ENCODE measurements around the gene KRTAP5-2. TPM values are rescaled to one million over a fixed set of nuclear protein-coding genes. Genes with fewer than 3 reads are reported as not detected.

Gene KRTAP5-2
- total and polyA plus RNA-seq, 2 of the 8 experiments (the other 6 are each of a cell fraction or from before 2014, with no cell fraction given) = not detected

DNA sequence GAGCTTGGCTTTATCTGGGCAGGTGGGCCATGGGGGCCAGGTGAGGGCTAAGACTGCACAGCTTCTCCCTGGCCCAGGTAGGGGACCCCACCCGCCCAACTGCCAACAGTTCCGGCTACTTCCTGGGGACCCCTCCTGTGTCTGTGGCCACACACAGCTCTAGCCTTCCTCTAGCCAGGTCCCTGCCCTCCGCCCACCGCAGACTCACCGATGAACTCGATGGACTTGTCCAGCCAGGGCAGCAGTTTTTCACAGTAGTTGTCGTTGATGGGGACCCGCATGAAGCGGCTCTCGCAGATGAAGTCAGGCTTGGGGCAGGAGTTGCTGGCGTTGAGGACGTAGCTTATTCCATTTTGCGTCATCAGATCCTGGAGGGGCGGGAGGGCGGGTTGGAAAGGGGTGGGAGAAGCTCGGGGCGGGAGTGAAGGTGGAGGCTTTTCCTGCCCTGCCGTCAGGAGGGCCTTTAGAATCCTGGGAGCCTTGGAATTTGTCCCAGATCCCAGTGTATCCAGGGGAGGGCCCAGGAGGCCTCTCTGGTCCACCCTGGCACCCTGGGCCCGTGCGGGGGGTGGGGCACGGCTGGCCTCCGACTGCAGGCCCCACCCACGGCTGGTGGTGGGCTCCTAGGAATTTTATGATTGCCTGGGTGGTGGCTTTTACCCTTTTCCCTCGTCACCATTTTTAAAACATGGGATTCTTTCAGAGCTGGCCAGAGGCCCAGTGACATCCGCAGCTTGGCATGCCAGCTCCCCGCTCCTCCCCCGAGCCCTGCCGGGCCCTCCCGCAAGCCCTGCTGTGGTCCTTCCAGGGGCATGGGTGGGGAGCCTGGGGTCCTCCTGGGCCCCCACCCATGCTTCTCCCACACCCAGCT is 40.0 kb downstream of the KRTAP5-2 start (continued):
- TF ChIP-seq, protein P1, sequence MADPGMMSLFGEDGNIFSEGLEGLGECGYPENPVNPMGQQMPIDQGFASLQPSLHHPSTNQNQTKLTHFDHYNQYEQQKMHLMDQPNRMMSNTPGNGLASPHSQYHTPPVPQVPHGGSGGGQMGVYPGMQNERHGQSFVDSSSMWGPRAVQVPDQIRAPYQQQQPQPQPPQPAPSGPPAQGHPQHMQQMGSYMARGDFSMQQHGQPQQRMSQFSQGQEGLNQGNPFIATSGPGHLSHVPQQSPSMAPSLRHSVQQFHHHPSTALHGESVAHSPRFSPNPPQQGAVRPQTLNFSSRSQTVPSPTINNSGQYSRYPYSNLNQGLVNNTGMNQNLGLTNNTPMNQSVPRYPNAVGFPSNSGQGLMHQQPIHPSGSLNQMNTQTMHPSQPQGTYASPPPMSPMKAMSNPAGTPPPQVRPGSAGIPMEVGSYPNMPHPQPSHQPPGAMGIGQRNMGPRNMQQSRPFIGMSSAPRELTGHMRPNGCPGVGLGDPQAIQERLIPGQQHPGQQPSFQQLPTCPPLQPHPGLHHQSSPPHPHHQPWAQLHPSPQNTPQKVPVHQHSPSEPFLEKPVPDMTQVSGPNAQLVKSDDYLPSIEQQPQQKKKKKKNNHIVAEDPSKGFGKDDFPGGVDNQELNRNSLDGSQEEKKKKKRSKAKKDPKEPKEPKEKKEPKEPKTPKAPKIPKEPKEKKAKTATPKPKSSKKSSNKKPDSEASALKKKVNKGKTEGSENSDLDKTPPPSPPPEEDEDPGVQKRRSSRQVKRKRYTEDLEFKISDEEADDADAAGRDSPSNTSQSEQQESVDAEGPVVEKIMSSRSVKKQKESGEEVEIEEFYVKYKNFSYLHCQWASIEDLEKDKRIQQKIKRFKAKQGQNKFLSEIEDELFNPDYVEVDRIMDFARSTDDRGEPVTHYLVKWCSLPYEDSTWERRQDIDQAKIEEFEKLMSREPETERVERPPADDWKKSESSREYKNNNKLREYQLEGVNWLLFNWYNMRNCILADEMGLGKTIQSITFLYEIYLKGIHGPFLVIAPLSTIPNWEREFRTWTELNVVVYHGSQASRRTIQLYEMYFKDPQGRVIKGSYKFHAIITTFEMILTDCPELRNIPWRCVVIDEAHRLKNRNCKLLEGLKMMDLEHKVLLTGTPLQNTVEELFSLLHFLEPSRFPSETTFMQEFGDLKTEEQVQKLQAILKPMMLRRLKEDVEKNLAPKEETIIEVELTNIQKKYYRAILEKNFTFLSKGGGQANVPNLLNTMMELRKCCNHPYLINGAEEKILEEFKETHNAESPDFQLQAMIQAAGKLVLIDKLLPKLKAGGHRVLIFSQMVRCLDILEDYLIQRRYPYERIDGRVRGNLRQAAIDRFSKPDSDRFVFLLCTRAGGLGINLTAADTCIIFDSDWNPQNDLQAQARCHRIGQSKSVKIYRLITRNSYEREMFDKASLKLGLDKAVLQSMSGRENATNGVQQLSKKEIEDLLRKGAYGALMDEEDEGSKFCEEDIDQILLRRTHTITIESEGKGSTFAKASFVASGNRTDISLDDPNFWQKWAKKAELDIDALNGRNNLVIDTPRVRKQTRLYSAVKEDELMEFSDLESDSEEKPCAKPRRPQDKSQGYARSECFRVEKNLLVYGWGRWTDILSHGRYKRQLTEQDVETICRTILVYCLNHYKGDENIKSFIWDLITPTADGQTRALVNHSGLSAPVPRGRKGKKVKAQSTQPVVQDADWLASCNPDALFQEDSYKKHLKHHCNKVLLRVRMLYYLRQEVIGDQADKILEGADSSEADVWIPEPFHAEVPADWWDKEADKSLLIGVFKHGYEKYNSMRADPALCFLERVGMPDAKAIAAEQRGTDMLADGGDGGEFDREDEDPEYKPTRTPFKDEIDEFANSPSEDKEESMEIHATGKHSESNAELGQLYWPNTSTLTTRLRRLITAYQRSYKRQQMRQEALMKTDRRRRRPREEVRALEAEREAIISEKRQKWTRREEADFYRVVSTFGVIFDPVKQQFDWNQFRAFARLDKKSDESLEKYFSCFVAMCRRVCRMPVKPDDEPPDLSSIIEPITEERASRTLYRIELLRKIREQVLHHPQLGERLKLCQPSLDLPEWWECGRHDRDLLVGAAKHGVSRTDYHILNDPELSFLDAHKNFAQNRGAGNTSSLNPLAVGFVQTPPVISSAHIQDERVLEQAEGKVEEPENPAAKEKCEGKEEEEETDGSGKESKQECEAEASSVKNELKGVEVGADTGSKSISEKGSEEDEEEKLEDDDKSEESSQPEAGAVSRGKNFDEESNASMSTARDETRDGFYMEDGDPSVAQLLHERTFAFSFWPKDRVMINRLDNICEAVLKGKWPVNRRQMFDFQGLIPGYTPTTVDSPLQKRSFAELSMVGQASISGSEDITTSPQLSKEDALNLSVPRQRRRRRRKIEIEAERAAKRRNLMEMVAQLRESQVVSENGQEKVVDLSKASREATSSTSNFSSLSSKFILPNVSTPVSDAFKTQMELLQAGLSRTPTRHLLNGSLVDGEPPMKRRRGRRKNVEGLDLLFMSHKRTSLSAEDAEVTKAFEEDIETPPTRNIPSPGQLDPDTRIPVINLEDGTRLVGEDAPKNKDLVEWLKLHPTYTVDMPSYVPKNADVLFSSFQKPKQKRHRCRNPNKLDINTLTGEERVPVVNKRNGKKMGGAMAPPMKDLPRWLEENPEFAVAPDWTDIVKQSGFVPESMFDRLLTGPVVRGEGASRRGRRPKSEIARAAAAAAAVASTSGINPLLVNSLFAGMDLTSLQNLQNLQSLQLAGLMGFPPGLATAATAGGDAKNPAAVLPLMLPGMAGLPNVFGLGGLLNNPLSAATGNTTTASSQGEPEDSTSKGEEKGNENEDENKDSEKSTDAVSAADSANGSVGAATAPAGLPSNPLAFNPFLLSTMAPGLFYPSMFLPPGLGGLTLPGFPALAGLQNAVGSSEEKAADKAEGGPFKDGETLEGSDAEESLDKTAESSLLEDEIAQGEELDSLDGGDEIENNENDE (IDR thresholded peaks at IDR 0.05; ENCODE audit: insufficient replicate concordance, low read length) = no peak

All from H1 (cell line).